ENCODE data around the gene MICAL3.

MICAL3 gene

DNA sequence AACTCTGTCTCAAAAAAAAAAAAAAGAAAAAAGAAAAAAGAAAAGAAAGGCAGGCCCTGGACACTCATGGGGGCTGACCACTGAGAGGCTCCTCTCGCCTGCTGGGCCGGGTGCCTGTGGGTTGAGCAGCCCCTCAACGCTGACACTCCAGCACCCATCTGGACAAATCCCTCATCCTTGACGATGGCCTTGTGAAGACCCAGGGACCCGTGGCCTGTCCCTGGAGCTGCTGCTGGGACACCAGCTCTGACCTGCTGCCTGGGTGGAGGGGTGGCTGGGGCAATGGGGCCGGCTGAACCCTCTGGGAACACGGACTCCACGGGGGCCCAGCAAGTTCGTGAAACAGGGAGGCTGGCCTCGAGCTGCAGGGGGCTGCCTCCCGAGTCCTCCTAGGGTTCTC, 239.6 kb downstream of the MICAL3 start:
- DNase-seq: no peak

GRCh38 chr22:17783773-17784480, 240.4 kb downstream of the MICAL3 start:
- no peak for DNase-seq

DNA sequence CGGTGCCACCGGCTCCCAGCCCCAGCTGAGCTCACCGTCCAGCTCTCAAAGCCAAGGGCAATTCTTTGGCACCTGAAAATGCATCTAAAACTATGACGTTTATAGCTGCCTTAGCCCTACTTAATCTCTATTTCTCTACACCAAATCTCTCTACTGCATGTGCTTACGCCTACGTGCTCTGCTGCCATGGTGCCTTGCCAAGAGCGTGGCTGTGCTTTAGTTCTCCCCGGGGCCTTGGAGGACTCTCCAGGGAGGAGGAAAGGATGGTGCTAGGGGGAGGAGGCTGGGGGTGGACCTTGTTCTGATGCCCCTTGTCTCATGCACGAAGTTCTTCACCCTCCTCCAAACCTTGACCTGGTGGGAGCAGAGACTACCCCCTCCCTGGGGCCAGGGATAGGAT, 241.0 kb downstream of the MICAL3 start:
- DNase-seq: no peak

- DNase-seq: no peak
Observed at GRCh38 chr22:17782621-17783020, 241.7 kb downstream of the MICAL3 start.

GRCh38 chr22:17782158-17782557, 242.2 kb downstream of the MICAL3 start:
- no peak for DNase-seq

DNA sequence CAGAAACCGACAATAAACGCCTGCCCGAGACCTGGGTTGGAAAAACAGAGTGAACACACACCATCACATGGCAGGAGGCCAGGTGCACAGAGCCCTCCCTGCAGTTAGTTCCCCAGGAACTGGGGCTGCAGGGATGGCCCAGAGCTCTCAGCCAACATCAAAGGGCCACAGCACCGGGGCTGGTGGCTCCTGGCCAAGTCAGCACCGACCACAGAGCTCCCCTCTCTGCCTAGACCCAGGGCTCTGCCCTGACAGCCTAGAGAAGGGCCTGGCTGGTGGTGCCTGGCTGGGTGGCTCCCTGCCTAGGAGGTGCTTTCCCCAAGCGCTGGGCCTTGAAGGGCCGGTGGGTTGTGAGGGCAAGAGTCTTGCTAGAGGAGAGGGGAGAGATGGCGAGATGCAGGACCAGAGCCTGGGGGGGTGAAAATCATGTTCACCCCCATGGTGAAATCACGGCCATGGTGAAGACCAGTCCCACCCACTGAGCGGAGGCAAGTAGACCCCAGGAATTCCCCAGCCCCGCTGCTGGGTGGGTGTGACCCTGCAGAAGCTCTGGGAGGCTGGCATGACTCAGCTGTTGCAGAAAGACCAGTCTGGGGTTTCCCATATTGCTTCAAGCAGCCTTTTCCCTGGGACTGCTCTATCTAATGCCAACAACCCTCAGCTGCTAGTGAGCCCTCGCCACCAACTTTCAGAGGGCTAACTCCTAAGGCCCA, 242.9 kb downstream of the MICAL3 start:
- DNase-seq: no peak

- no peak for DNase-seq
Observed at GRCh38 chr22:17780741-17781318, 243.5 kb downstream of the MICAL3 start.

- DNase-seq: no peak
Observed at GRCh38 chr22:17780116-17780740, 244.1 kb downstream of the MICAL3 start.

DNA sequence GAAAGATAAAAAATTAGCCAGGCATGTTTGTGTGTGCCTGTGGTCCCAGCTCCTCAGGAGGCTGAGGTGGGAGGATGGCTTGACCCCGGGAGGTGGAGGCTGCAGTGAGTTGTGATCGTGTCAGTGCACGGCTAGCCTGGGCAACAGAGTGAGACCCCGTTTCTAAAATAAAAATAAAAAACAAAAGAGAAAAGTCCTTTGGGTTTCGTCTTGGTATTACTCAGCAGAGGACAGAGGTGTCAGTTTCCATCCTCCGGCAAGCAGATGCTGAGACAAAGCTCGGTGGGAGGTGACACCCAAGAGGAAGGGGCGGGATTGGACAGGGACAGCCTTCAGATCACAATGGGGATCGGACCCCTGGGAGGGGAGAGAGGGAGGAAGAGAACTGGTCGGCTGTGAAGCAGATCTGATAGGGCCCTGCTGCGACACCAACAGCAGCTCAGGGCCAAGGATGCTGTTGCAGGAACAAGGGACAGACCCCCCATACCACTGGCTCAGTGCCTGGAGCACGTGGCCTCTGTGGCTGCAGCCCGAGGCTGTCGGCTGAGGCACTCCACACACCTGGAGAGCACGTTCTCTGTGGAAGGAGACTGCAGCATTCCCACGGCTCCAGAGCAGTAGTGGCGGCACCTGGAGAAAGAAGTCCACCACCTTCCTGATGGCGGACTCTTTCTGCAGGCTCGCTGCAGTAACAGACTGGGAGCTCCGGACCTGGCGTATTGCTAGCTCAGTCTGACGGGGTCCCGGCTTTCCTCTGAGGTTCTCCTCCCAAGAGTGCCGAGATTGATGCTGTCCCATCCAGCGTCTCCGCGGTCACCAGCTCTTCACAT, 244.9 kb downstream of the MICAL3 start:
- no peak for DNase-seq

DNA sequence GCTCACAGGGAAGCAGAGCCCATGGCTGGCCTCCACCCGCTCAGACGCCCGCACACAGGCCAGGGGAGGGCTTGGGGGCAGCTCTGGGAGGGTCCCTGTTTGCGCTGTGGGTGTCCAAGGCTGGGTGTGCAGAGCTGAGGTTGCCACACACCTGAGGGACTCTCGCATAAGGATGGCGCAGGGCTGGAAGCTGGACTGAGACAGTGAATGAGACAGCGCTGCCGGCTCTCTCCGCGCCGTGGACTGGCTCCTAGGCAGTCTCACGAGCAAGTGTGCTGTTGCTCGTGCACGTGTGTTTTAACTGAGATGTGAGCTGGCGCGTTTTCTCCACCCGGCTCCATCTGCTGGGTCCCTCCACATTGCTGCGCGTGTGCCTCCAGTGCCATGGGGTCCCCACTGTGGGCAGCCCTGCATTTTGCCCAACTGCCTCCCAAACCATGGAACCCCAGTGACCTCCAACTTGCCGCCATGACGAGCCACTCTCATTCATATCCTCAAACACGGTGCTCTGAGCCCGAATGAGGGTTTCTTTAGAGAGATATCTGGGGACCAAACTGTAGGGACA, 245.9 kb downstream of the MICAL3 start:
- DNase-seq: no peak

DNA sequence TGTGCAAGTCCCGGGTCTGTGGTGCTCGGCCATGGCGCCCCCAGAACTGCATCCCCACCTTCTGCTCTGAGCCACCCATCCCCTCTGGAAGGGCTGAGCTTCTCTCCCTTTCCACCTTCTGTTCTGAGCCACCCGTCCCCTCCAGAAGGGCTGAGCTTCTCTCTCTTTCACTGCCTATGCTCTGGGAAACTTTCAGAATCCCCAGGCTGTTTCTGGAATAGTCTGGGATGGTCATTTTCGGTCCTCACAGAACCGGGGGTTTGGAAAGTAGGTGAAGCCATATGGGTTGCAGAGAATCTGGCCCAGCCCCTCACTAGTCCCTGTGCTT, 246.7 kb downstream of the MICAL3 start:
- no peak for DNase-seq

- no peak for DNase-seq
Observed at GRCh38 chr22:17777005-17777716, 247.2 kb downstream of the MICAL3 start.

- no peak for DNase-seq
Observed at GRCh38 chr22:17775781-17776465, 248.4 kb downstream of the MICAL3 start.

DNA sequence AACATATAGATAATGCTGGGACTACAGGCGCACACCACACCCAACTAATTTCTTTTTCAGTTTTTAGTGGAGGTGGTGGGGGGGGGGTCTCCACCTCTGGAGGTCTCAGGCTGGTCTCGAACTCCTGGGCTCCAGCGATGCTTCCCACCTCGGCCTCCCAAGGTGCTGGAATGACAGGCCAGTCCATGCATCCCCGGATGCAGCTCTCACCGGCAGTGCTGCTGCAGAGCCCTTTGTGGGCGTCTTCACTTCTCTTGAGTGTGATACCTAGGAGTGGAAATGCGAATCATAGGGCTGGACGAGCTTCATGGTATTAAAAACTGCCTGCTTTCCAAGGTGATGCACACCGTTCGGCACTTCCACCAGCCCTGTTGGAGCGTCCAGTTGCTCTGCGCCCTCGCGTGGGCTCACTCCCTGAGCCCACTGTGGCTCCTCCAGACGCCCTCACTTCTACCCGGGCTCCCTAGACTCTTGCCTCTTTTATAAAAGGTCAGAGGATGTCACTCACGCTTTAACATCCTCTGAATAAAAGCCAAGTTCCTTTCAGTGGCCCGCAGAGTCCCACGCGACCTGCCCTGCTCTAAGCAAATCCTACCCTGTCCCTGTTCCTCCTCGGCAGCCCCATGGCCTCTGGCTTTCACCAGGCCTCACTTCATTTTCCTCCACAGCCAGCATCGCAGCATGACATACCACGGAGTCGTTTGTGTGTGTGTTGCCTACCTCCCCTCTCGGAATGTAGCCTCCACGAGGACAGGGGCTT, 249.3 kb downstream of the MICAL3 start:
- no peak for DNase-seq

DNA sequence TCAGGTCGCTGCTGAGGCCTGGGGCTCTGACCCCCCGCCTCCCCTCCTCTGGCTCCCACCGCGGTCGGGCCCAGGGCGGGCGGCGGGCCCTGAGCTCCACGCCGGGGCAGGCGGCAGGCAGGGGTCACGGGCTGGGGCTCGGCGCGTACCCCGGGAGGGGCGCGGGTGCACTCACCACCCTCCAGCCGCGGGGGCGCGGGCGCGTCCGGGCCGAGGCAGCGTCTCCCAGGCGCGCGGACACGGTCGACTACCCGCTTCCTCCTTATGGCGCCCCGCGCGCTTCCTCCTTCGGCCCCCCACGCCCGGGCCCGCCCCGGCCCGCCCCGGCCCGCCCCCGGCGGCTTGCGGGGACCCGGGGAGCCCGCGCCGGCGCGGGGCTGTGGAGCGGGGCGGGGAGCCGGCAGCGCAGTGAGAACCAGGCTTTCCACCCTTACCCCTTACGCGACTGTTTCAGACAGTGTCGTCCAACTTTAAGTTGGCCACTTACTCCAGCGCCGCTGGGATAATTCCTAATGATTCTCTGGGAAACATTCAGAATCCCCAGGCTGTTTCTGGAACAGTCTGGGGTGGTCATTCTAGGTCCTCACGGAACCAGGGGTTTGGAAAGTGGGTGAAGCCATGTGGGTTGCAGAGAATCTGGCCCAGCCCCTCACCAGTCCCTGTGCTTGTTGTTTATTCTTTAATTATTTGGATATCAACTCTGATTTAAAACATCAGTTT, 250.0 kb downstream of the MICAL3 start, which contains the start of gene BID:
Gene BID (minus strand): TSS at position 264 of the 720 bp plus-strand sequence. CDS start 24,353 bp downstream, outside the sequence.
- no peak for DNase-seq

GRCh38 chr22:17773606-17774205, 250.7 kb downstream of the MICAL3 start:
- DNase-seq: no peak

- DNase-seq: no peak
Observed at GRCh38 chr22:17772958-17773605, 251.3 kb downstream of the MICAL3 start.

DNA sequence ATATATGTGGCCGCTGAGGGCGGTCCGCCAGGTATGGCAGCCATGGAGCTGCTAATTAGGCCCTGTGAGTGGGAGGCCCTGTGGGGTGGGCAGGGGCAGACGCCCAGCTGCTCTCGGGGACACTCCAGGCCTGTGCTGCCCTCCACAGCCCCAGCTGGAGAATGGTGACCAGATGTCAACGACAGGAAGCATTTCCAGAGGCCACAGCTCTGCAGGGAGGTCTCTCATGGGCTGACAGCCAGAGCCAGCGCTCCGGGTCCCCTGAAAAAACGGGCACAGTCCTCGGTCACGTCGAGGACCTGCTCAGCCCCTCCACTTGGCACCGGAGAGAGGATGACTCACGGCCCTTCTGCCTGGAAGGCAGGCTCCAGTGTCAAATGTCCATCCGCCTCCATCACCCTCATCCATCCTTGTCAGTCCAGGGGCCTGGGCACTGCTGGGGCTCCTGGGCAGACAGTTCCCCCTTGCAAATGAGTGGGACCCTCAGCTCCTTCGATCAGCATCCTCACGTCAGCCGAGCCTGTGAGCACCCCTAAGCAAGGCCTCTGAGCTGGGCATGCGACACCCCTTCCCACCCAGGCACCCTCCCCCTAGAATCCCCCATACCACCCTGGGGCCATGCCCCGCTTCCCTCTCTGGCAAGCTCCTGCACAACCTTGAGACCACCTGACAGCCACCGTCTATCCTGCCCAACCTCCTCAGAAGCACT, 252.0 kb downstream of the MICAL3 start:
- no peak for DNase-seq
